Kidney (tissue), 14 donors: Measurements from ENCODE around the gene MYL12B. TPM values are rescaled to one million over a fixed set of nuclear protein-coding genes. Genes with fewer than 3 reads are reported as not detected.

Experiments
- DNase-seq, 5 donors: peaks; one replicate each; pipeline ENCODE4 v3.0.0-alpha.2; 2013 to 2020
- FAIRE-seq: peaks from 2 replicates; lab custom pipeline; 2012; peaks lifted over from hg19 to GRCh38; lab: Jason Lieb, UNC
- H3K27ac ChIP-seq, 2 donors: one replicate each; pipeline ENCODE4 v1.7.0; 2013; ENCODE audit warnings: low read depth in 2 of 2, low read length in 2 of 2, inconsistent platforms in 1 of 2
- H3K27me3 ChIP-seq: one replicate; pipeline ENCODE4 v1.7.1; 2013; ENCODE audit warnings: low read length, inconsistent platforms; ENCODE audit not compliant: control insufficient read depth, insufficient read depth
- H3K36me3 ChIP-seq, 3 donors: one replicate each; pipeline versions ENCODE4 v1.7.0 to v1.7.1; 2013; ENCODE audit warnings: low read length in 3 of 3, control low read depth in 1 of 3, inconsistent platforms in 1 of 3; ENCODE audit not compliant: insufficient read depth in 3 of 3, control insufficient read depth in 2 of 3
- H3K4me1 ChIP-seq, 3 donors: one replicate each; pipeline versions ENCODE4 v1.7.0 to v1.7.1; 2013; ENCODE audit warnings: low read length in 3 of 3, inconsistent platforms in 1 of 3, low read depth in 1 of 3; ENCODE audit not compliant: control insufficient read depth in 2 of 3, insufficient read depth in 2 of 3
- H3K4me3 ChIP-seq, 3 donors: one replicate each; pipeline versions ENCODE4 v1.7.0 to v1.8.1; 2013; ENCODE audit warnings: low read length in 3 of 3, control low read depth in 1 of 3, inconsistent platforms in 1 of 3
- H3K9ac ChIP-seq, 3 donors: one replicate each; pipeline versions ENCODE4 v1.7.0 to v1.7.1; 2013; ENCODE audit warnings: low read length in 3 of 3, control low read depth in 1 of 3, inconsistent platforms in 1 of 3
- H3K9me3 ChIP-seq, 3 donors: one replicate each; pipeline versions ENCODE4 v1.7.0 to v1.7.1; 2013; ENCODE audit warnings: low read length in 3 of 3, control low read depth in 1 of 3, inconsistent platforms in 1 of 3; ENCODE audit not compliant: control insufficient read depth in 2 of 3, insufficient read depth in 1 of 3
- intact Hi-C: fragments of 100-400 bp; cut with DNase I; formaldehyde crosslinking; loops from one replicate; pipeline ENCODE4 v1.11.1; 2022
- polyA plus RNA-seq: library from polyadenylated mRNA; stranded (reverse); fragments of 350-450 nt; fragmentation: Illumina TruSeq; extraction: RNeasy Lipid Tissue Mini Kit (QIAGEN cat#74804); gene quantifications from one replicate; pipeline ENCODE4 v1.2.3, GENCODE V29; 2014; ENCODE audit warnings: low read depth, low replicate concordance; ENCODE audit not compliant: insufficient read depth
- total RNA-seq: library from RNA; stranded (reverse); fragmentation: NEBNext Ultra II Directional; extraction: Animal tissue kit (Norgen Biotek cat#: 25700); gene quantifications from one replicate; pipeline ENCODE4 v1.2.1, GENCODE V29; 2021
- TF ChIP-seq, protein P1 (sequence below): IDR thresholded peaks from 3 replicates; pipeline ENCODE4 v1.5.1; 2012; ENCODE audit warnings: mild to moderate bottlenecking, moderate library complexity, borderline replicate concordance; ENCODE audit not compliant: insufficient read depth; ENCODE audit errors: extremely low read depth
- donor health status: control.
- donor health status: control.
- donor health status: control.
- donor health status: control.
- donor health status: control.
- donor health status: DM: yes; HTN: yes; CAD: no.
- donor health status: Normal renal cell carcinoma (clear cell type).

The MYL12B gene
- total and polyA plus RNA-seq, 2 donors from 2014 or later: 448 to 884 TPM

DNA sequence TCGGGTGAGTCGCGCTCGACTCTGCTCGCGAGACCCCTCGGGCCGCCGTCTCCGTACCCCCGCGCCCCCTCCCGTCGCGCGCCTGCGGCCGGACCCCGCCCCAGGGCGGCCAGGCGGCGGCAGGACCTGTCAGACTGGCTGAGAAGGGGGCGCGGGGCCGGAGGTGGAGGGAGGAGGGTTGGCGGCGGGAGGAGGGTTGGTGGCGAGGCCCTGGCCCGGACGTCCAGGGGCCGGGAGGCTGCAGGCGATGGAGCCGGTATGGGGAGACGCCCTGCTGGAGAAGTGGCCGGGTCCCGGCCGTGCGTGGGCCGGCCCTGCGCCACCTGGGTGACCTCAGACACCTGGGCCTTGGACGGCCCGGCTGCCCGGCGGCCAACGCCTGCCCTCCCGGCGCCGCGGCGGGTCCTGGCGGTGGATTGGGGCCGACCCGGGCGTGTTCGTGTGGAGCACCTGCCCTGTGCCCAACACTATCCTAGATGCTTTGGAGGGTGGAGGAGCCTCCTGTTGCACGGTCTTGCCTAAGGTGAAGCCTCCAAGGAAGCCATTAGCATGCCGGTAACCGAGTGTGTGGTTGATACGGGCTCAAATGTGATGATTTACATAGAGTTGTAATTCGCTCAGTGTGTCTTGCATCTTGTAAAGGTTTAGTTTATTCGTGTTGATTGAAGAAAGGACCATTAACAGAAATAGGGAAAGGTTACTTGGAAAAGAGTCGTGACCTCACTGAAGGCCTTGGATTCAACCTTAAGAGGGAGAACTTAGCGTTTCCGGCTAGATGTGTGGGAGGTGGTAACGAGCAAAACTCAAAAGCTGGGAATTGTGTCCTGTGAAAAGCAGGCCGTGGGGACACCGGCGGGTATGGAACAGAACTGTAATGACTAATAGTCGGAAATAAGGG, 550 bp downstream of the MYL12B start:
- TF ChIP-seq, protein P1, sequence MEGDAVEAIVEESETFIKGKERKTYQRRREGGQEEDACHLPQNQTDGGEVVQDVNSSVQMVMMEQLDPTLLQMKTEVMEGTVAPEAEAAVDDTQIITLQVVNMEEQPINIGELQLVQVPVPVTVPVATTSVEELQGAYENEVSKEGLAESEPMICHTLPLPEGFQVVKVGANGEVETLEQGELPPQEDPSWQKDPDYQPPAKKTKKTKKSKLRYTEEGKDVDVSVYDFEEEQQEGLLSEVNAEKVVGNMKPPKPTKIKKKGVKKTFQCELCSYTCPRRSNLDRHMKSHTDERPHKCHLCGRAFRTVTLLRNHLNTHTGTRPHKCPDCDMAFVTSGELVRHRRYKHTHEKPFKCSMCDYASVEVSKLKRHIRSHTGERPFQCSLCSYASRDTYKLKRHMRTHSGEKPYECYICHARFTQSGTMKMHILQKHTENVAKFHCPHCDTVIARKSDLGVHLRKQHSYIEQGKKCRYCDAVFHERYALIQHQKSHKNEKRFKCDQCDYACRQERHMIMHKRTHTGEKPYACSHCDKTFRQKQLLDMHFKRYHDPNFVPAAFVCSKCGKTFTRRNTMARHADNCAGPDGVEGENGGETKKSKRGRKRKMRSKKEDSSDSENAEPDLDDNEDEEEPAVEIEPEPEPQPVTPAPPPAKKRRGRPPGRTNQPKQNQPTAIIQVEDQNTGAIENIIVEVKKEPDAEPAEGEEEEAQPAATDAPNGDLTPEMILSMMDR: no peak
- Histone ChIP-seq H3K4me1 (peaks cover 0 to 40% (median 24%) of the 10 kb centered on the region in 3 donors), H3K9me3 (no peaks in the 10 kb centered on the region), H3K9ac (peak overlapping the region; percentile 90 to 98 (median 92)), H3K4me3 (peak overlapping the region; percentile 85 to 97 (median 93)), H3K27me3 (no peaks in the 10 kb centered on the region), H3K36me3 (peaks cover 5 to 10% (median 7%) of the 10 kb centered on the region in 3 donors), H3K27ac (peak overlapping the region; percentile 97)
- intact Hi-C loops: no loop called here
- peak in 3 of 5 donors; percentile 24 to 74 (median 66) for DNase-seq
- no peak for FAIRE-seq

DNA sequence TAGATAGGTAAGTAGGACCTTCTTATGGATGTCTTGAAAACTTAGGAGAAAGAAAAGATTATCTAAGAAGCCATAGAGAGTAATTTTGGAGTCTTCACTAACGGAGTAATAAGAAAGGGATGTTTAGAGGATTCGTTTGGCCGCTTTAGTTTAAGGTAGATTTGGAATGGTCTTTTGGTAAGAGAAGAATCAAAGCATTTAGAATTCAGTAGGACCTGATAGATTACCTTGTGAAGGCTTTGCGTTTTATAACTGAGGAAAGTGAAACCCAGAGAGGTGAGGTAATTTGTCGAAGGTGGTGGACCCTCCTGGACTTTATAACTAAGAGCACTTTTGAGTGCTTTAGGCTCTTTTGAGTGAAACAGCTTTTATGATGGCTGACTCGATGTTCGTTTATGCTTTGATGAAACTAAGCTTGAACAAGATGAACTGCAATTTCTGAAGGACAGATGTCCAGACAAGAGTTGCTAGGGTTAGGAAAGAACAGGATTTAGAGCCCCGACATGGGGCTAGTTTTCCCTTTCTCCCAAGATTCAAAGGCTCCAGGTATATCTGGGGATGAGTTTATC, 1.3 kb downstream of the MYL12B start:
- DNase-seq (no peak), FAIRE-seq (no peak)
- H3K36me3 ChIP-seq: peaks cover 3 to 7% (median 5%) of the 10 kb centered on the region in 3 donors
- no peaks in the 10 kb centered on the region for H3K27me3 ChIP-seq
- H3K4me1 ChIP-seq: peaks cover 0 to 40% (median 28%) of the 10 kb centered on the region in 3 donors
- H3K4me3 ChIP-seq: peak overlapping the region; percentile 85 to 97 (median 93)
- intact Hi-C loops: no loop called here
- H3K9ac ChIP-seq: peak overlapping the region; percentile 90 to 98 (median 92)
- H3K9me3 ChIP-seq: no peaks in the 10 kb centered on the region
- TF ChIP-seq, protein P1: no peak
- H3K27ac ChIP-seq: peak overlapping the region; percentile 97

DNA sequence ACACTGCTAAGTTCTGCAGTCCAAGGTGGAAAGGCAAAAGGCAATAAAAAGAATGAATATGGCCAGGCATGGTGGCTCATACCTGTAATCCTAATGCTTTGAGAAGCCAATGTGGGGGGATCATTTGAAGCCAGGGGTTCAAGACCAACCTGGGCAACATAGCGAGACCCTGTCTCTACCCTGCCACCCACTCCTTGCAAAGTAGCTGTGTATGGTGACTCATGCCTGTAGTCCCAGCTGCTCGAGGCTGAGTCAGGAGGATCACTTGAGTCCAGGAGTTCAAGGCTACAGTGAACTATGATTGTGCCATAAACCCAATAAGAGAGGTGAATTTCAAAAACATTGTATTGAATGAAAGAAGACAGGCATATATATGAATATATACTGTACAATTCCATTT, 2.4 kb downstream of the MYL12B start:
- peaks cover 0 to 48% (median 33%) of the 10 kb centered on the region in 3 donors for H3K4me1 ChIP-seq
- H3K9ac ChIP-seq: no peak overlapping the region
- TF ChIP-seq, protein P1: no peak
- intact Hi-C loops: no loop called here
- H3K4me3 ChIP-seq: peak overlapping the region in 2 of 3 donors; percentile 24 to 85
- no peaks in the 10 kb centered on the region for H3K27me3 ChIP-seq
- DNase-seq (no peak), FAIRE-seq (no peak)
- no peak overlapping the region for H3K27ac ChIP-seq
- no peaks in the 10 kb centered on the region for H3K36me3 ChIP-seq
- no peaks in the 10 kb centered on the region for H3K9me3 ChIP-seq
